ENCODE results near the gene ZNF845. TPM values are rescaled to one million over a fixed set of nuclear protein-coding genes. Genes with fewer than 3 reads are reported as not detected.

ZNF845 gene
- total RNA-seq: 3.0 and 3.4 TPM in 2 replicates

GRCh38 chr19:53333463-53334449 is at the start of gene ZNF845:
Gene ZNF845 (plus strand): TSS chr19:53333749. CDS start chr19:53341308, 7,559 bp downstream.

GRCh38 chr19:53365134-53365898 is 31.8 kb downstream of the ZNF845 start, which contains the start of gene ZNF525:
Gene ZNF525 (plus strand): TSS chr19:53365705. CDS start chr19:53372282, 6,577 bp downstream.

GRCh38 chr19:53394974-53395839 is 61.7 kb downstream of the ZNF845 start, which contains the start of gene ZNF765:
Gene ZNF765 (plus strand): TSS chr19:53395149. CDS start chr19:53398016, 2,867 bp downstream.

Other genes with a start within 250 kb of the ZNF845 start
- gene ZNF160, start 230.3 kb upstream of the ZNF845 start, total RNA-seq: 6.1 and 7.2 TPM in 2 replicates
- 1.8 and 2.7 TPM in 2 replicates for gene ZNF415, start 200.8 kb upstream of the ZNF845 start, total RNA-seq
- gene ZNF347, start 174.7 kb upstream of the ZNF845 start, total RNA-seq: 2.0 and 2.1 TPM in 2 replicates
- gene ZNF665, start 140.4 kb upstream of the ZNF845 start, total RNA-seq: 2.1 and 7.6 TPM in 2 replicates
- gene ZNF677, start 78.9 kb upstream of the ZNF845 start, total RNA-seq: 4.5 and 9.1 TPM in 2 replicates
- gene VN1R2, start 75.5 kb upstream of the ZNF845 start, total RNA-seq: not detected in 2 replicates
- not detected in 2 replicates for gene VN1R4, start 66.0 kb upstream of the ZNF845 start, total RNA-seq
- 1.8 and 1.9 TPM in 2 replicates for gene ZNF525, start 32.0 kb downstream of the ZNF845 start, total RNA-seq
- gene ZNF765, start 61.4 kb downstream of the ZNF845 start, total RNA-seq: 4.0 and 4.2 TPM in 2 replicates
- 7.2 and 9.1 TPM in 2 replicates for gene ZNF761, start 98.2 kb downstream of the ZNF845 start, total RNA-seq
- gene ZNF813, start 134.0 kb downstream of the ZNF845 start, total RNA-seq: 2.4 and 2.8 TPM in 2 replicates
- gene ZNF331, start 204.4 kb downstream of the ZNF845 start, total RNA-seq: 5.2 and 6.4 TPM in 2 replicates

All from bronchus fibroblast of lung (primary cell).